Hematopoietic multipotent progenitor cell treated with erythropoietin and hydrocortisone succinate and interleukin-3 and kit ligand, for 15 days (in vitro differentiated cells): ENCODE results near the gene LRMDA.

Source experiments
- DNase-seq: peaks from one replicate; pipeline ENCODE4 v3.0.0-alpha.2; 2015; ENCODE audit warnings: low spot score

The LRMDA gene

DNA sequence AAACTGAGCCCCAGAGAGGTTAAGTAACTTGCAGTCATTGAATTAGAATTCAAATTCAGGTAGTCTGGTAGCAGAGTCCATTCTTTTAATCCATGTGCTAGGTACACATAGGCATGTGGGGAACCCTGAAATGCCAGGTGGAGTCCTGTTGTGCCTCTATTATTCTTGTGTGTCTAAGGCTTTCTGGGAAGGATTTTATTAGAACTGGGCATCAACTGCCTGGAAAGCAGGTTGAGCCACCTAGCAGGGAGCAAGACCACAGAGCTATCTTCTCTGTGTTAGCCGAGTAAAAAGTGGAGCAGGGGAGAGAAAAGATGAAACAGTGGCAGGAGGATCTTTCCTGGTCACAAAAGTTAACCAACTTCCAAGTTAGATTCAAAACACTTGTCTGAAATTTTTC, 494.6 kb downstream of the LRMDA start:
- DNase-seq: no peak

GRCh38 chr10:75926763-75927162, 495.3 kb downstream of the LRMDA start:
- no peak for DNase-seq

- DNase-seq: no peak
Observed at GRCh38 chr10:75928231-75928630, 496.8 kb downstream of the LRMDA start.

- DNase-seq: no peak
Observed at GRCh38 chr10:75929630-75930161, 498.3 kb downstream of the LRMDA start.

GRCh38 chr10:75932921-75933320, 501.5 kb downstream of the LRMDA start:
- DNase-seq: no peak

GRCh38 chr10:75935240-75935639, 503.8 kb downstream of the LRMDA start:
- no peak for DNase-seq

DNA sequence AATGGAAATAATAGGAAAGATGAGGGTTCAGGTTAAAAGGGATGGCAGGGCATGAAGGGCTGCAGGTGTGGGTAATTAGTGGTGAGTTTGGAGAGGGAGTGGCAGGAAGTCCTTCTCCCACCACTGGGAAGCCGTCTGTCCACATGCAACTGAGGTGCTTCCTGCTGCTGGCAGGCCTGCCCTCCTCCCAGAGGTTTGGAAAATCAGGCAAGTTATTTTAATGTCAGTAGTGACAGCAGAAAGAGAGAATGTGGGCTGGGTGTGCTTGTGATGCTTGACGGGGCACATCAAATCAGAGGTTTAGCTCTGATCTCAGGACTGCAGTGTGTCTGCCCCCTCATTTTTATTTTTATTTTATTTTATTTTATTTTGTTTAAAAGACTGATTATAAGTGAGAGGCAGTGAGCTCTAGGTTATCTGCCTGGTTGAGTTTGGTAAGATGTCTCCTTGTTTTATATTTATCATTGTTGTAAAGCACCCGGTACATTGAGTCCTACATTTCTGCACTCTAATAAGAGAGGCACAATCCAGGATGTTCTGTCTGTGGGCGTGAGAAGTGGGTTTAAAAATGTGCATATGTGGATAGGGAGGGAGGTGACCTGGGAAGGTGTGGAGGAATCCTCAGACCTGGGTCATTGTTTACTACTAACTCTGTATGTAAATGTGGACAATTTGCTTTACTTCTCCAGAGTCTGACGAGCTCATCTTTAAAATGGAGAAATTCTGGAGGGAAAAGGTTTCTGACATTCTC, 504.4 kb downstream of the LRMDA start:
- no peak for DNase-seq

- DNase-seq: no peak
Observed at GRCh38 chr10:75936841-75937240, 505.4 kb downstream of the LRMDA start.

DNA sequence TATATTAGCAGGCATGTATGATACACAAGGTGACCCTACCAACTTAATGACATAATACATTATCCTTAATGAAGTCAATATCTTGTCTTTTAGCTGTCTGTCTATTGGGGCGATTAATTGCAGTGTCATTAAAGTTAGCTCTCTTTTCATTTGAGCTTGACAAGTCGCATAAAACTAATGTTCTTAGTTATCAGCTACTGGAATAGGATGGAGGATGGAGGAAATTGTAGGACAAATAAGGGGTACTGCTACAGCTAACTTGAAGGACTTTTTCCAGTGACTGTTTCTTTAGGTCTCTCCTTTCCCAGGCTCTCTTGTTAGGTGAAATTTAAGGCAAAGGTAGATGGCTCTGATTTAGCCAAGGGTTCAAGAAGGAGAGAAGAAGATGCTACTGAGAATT, 506.4 kb downstream of the LRMDA start:
- DNase-seq: no peak

GRCh38 chr10:75938380-75939122, 507.1 kb downstream of the LRMDA start:
- DNase-seq: no peak

DNA sequence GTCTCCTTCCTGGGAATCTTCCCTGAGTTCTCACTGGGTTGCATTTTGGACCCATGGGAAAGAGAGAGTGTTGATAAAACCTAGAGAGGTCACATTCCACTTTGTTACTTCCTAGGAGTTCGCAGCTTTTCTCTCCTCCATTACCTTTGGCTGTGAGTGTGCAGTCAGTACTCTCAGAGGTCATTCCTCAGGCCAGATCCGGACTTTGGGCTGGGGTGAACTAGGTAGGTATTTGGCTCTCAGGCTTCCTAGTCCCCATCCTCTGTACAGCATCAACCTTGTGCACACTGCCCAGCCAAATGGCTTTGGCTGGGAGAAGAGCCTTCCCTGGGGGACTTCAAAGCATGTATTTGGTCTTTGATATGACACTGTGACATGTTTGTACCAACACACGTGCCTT, 508.1 kb downstream of the LRMDA start:
- DNase-seq: no peak

GRCh38 chr10:75940742-75941141, 509.3 kb downstream of the LRMDA start:
- DNase-seq: no peak

- no peak for DNase-seq
Observed at GRCh38 chr10:75941223-75941801, 509.9 kb downstream of the LRMDA start.

- DNase-seq: no peak
Observed at GRCh38 chr10:75944061-75944460, 512.6 kb downstream of the LRMDA start.

DNA sequence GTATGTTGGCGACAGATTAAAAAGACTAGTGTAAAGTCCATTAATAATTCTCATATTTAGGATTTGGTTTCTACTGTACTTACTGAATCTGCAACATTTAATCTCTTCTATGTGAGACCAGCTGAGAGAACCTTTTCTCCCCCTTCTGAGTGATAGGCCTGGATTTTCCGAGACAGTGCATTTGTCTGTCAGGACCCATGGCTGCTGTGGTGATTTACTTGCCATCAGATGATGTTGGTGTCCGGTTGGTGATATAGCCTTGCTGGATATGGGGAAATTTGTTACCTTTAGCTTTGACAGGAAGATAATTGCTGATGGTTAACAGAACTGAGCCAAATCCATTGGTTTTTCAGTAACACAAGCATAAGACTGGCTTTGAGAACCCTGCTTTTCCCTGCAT, 517.2 kb downstream of the LRMDA start:
- no peak for DNase-seq

DNA sequence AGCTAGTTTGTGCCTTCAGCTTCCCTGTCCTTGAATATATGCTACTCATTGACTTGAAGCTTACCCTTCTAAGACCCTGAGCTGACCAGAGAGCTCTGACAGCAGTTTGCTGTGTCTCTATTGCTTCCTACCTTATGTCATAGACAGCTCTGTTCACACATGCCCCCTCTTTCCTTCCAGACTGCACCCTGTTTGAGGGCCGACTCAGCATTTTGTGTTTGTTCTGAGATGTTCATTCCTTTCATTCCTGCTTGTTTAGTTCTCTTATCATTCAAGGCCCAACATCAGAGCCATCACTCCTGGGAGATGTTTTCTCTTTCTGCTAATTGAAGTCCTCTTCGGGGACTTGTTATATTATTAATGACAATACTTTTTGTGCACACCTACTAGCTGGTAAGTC, 518.9 kb downstream of the LRMDA start:
- DNase-seq: no peak

DNA sequence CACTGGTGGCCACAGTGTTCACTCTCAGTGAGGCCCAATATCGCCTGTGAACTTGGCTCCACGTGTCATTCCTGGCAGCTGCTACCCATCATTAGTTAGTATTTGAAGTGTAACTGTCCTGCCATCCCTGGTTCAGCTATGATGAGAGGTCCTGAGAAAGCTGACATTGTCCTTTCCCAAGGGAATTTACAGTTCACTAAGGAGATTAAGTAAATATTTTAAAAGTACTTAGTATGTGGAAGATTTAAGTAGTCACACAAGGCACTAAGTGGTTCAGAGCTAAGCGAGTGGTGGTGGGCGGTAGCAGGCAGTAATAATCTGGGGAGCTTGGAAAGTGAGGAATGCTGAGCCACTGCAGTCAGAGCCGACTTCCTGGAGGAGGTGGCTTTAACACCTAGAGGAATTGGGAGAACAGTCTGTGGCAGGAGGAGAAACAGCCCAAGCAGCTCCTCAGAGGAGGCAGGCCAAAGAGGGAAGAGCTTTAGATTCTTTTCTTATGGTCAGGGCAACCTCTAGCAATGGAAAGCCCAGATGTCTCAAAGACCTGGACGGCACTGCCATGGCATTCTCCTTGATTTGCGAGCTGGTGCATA, 519.7 kb downstream of the LRMDA start:
- no peak for DNase-seq

- no peak for DNase-seq
Observed at GRCh38 chr10:75951627-75952026, 520.2 kb downstream of the LRMDA start.

GRCh38 chr10:75952093-75952492, 520.7 kb downstream of the LRMDA start:
- DNase-seq: no peak

GRCh38 chr10:75954486-75954885, 523.1 kb downstream of the LRMDA start:
- no peak for DNase-seq

GRCh38 chr10:75955973-75956502, 524.6 kb downstream of the LRMDA start:
- no peak for DNase-seq

DNA sequence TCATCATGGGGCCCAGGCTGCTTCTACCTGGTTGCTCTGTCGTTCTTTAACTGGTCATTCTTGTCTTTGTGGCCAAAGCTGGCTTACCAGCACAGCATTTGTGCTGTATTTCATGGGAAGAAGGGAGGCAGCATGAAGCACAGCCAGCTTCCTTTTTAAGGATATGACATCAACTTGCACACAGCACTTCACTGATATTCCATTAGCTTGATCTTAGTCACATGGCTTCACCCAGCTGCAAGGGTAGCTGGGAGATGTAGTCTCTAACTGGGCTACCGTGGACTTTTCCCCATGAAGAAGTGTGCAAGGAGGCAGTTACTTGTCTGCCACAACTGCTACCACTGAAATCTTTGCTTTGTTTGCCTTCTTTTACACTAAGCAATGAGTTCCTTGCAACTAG, 525.2 kb downstream of the LRMDA start:
- no peak for DNase-seq
